ENCODE data around the gene DAP. TPM values are rescaled to one million over a fixed set of nuclear protein-coding genes. Genes with fewer than 3 reads are reported as not detected.

The DAP gene
- total and polyA plus RNA-seq, 10 of the 15 experiments (the other 5 are each of a cell fraction or from before 2014, with no cell fraction given), result 12.9 to 130 (median 49.9) TPM

DNA sequence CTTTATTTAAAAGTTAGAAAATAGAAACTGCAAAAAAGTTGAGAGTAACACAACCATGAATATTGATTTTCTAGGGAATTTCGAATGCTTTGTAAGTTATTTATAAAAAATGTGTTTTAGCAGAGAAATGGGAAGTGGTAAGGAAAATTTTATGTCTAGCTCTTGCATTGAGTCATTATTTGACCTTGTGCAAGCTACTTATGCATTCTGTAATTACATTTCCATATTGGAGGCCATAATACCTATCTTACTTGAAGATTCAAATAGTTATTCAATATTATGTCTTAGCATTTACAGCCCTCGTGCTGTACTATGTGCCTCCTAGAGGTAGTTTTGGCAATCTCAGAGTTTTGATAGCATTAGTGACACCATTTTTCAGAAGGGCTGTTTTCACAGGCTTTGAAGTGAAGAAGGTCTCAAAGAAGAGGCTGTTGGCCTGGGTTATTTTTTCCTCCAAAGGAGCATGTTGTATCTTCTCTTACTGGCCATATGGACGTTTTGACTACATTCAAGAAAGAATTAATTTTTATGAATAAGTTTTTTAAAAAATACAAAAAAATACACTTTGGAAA is 7.4 kb upstream of the DAP start:
- intact Hi-C loops (cut with micrococcal nuclease; ENCODE audit: unreplicated experiment) (loop anchor here (10.0 kb wide), 1 partner anchor 414 kb away; the partner anchor contains the start of gene MARCHF6), in situ Hi-C loops (cut with MboI) (no loop called here)

More for the DNA sequence above, 7.4 kb upstream of the DAP start:
- ChIA-PET POLR2A (no interaction called here), CTCF (interaction anchor here (0.6 to 3.1 kb wide), 3 partner anchors 45 to 73 kb away, joined by 3 to 15 read pairs (median 3); no protein-coding TSS in a partner anchor), SMC1A (ENCODE audit: uncharacterized antibody, unreplicated experiment) (interaction anchor here (0.7 to 1.5 kb wide), 5 partner anchors 10 to 148 kb away, joined by 3 to 4 read pairs (median 4); no protein-coding TSS in a partner anchor), RAD21 (ENCODE audit: unreplicated experiment) (no interaction called here)
- TF ChIP-seq NFXL1 (IDR thresholded peaks at IDR 0.05; ENCODE audit: borderline replicate concordance) (no peak), FOXK2 (IDR thresholded peaks at IDR 0.05) (no peak), CBX3 (IDR thresholded peaks at IDR 0.05; ENCODE audit: borderline replicate concordance, low read depth) (no peak), MAX (IDR thresholded peaks at IDR 0.05; ENCODE audit: low read depth, low read length) (no peak), BHLHE40 (IDR thresholded peaks at IDR 0.05; ENCODE audit: borderline replicate concordance in 1 of 2, low read depth in 2 of 2, low read length in 1 of 2) (no peak), HDAC6 (IDR thresholded peaks at IDR 0.05; ENCODE audit: unreplicated experiment) (no peak), E4F1 (IDR thresholded peaks at IDR 0.05; ENCODE audit: borderline replicate concordance, partially characterized antibody) (no peak), CHD4 (IDR thresholded peaks at IDR 0.05) (no peak), HDGF (IDR thresholded peaks at IDR 0.05) (no peak), EGR1 (IDR thresholded peaks at IDR 0.05; ENCODE audit: borderline replicate concordance in 1 of 2, low read depth in 2 of 2, low read length in 2 of 2) (no peak), MTA3 (IDR thresholded peaks at IDR 0.05; ENCODE audit: borderline replicate concordance, low read length) (no peak), SMAD5 (IDR thresholded peaks at IDR 0.05; ENCODE audit: low read depth) (no peak), PML (IDR thresholded peaks at IDR 0.05; ENCODE audit: low read length) (no peak), TCF3 (IDR thresholded peaks at IDR 0.05; ENCODE audit: borderline replicate concordance, insufficient read depth, low read depth, low read length) (no peak), ZNF622 (IDR thresholded peaks at IDR 0.05) (no peak), FOXM1 (IDR thresholded peaks at IDR 0.05; ENCODE audit: low read depth, low read length) (no peak), ZNF592 (IDR thresholded peaks at IDR 0.05) (no peak)
- Histone ChIP-seq H4K20me1 (ENCODE audit: control insufficient read depth, insufficient read depth) (no peaks in the 10 kb centered on the region), H3K9ac (ENCODE audit: control insufficient read depth, insufficient read depth, low read length) (no peak overlapping the region), H3K27me3 (replicated peaks in 1 of 2; ENCODE audit: control insufficient read depth in 2 of 2, insufficient read depth in 2 of 2, low read length in 1 of 2) (no peaks in the 10 kb centered on the region; a peak in 2 of 4 replicates), H3K4me3 (no peak overlapping the region), H3K27ac (ENCODE audit: control insufficient read depth, insufficient read depth) (no peak overlapping the region), H3K79me2 (ENCODE audit: control insufficient read depth, insufficient read depth, low read length) (no peaks in the 10 kb centered on the region), H2AFZ (ENCODE audit: control insufficient read depth, low read depth, low read length) (no peak overlapping the region), H3K4me2 (ENCODE audit: control insufficient read depth, insufficient read depth) (no peak overlapping the region), H3K9me3 (replicated peaks; ENCODE audit: control insufficient read depth, insufficient read depth, low read length) (no peaks in the 10 kb centered on the region), H3K4me1 (ENCODE audit: control insufficient read depth, insufficient read depth, low read length) (no peaks in the 10 kb centered on the region), H3K36me3 (ENCODE audit: control insufficient read depth in 2 of 2, insufficient read depth in 2 of 2, low read length in 1 of 2) (no peaks in the 10 kb centered on the region)
- 3% methylated on average over 3 of the region's 3 CpGs for WGBS (ENCODE audit: insufficient coverage, insufficient replicate concordance, low lambda C conversion rate, missing lambda C conversion rate)
- no peak; the same call in 2 of the 3 replicates for ATAC-seq
- no peak for FAIRE-seq
- no peak for DNase-seq (ENCODE audit: low read depth, low spot score)
- BruUV-seq (replicated peaks), result no TSS peak

Data from GM12878 (cell line).